ENCODE results near the gene UBA7. TPM values are rescaled to one million over a fixed set of nuclear protein-coding genes. Genes with fewer than 3 reads are reported as not detected.
"Not testable (repeated sequence)": the region's sequence is repeated elsewhere in the genome, so short reads cannot be mapped to it uniquely, and the experiment has no call there.

UBA7 gene
- total RNA-seq, 1 experiment from 2014 or later, result 1.2 TPM

- TF ChIP-seq CDX4 (CRISPR knock-in tag; IDR thresholded peaks at IDR 0.05; ENCODE audit: borderline replicate concordance) (no peak), FOXP4 (CRISPR knock-in tag; IDR thresholded peaks at IDR 0.05) (0 out of 2 replicates have a peak, but pooled peaks have one; percentile 27), SMAD4 (CRISPR knock-in tag; IDR thresholded peaks at IDR 0.05) (no peak), ZNF281 (CRISPR knock-in tag; IDR thresholded peaks at IDR 0.05) (no peak), SMAD3 (CRISPR knock-in tag; IDR thresholded peaks at IDR 0.05; ENCODE audit: borderline replicate concordance) (no peak), IRF1 (CRISPR knock-in tag; IDR thresholded peaks at IDR 0.05) (no peak), SP1 (CRISPR knock-in tag; conservative IDR thresholded peaks at IDR 0.05) (no peak)
- Mint-ChIP-seq H3K36me3 (peaks cover 12% of the 10 kb centered on the region), H3K27ac (peak overlapping the region; percentile 93), H3K4me3 (peak overlapping the region; percentile 90), H3K9me3 (no peaks in the 10 kb centered on the region), H3K27me3 (ENCODE audit: low read depth) (peaks cover 11% of the 10 kb centered on the region), H3K4me1 (peaks cover 20% of the 10 kb centered on the region)
- POLR2A ChIA-PET, result interaction anchor here (0.6 to 1.7 kb wide), 7 partner anchors 8 to 154 kb away, joined by 3 to 8 read pairs (median 4); partner anchors contain the start of genes INKA1 and RBM6
- peak; percentile 41 for DNase-seq (ENCODE audit: low spot score)
- CTCF ChIA-PET, result interaction anchor here (0.6 to 3.5 kb wide), 7 partner anchors 16 to 441 kb away, joined by 3 to 36 read pairs (median 4); partner anchors contain the start of genes AMIGO3, CDHR4 and INKA1
- peak; percentile 13 for ATAC-seq
Observed at GRCh38 chr3:49785565-49786356, 28.0 kb downstream of the UBA7 start.

GRCh38 chr3:49782277-49782676, 31.5 kb downstream of the UBA7 start:
- H3K27ac Mint-ChIP-seq; H3K27me3 Mint-ChIP-seq (ENCODE audit: low read depth); H3K4me3 Mint-ChIP-seq; ATAC-seq; DNase-seq (ENCODE audit: low spot score); H3K9me3 Mint-ChIP-seq; POLR2A ChIA-PET: not testable (repeated sequence)
- H3K36me3 Mint-ChIP-seq, result peaks cover 19% of the 10 kb centered on the region
- H3K4me1 Mint-ChIP-seq, result peaks cover 16% of the 10 kb centered on the region
- CTCF ChIA-PET, result interaction anchor here (1.3 to 1.4 kb wide), 2 partner anchors 21 to 81 kb away, joined by 4 to 5 read pairs; partner anchors contain the start of gene INKA1

- Mint-ChIP-seq H3K4me3 (no peak overlapping the region), H3K27ac (no peak overlapping the region), H3K36me3 (peaks cover 19% of the 10 kb centered on the region), H3K27me3 (ENCODE audit: low read depth) (no peaks in the 10 kb centered on the region), H3K9me3 (no peaks in the 10 kb centered on the region), H3K4me1 (peaks cover 10% of the 10 kb centered on the region)
- ChIA-PET POLR2A (no interaction called here), CTCF (interaction anchor here (1.3 to 1.4 kb wide), 2 partner anchors 22 to 80 kb away, joined by 4 to 5 read pairs; partner anchors contain the start of gene INKA1)
- DNase-seq (ENCODE audit: low spot score), result no peak
- ATAC-seq, result no peak
- TF ChIP-seq USF2 (CRISPR knock-in tag; IDR thresholded peaks at IDR 0.05), result no peak
- no peak for TF ChIP-seq SMAD3 (CRISPR knock-in tag; IDR thresholded peaks at IDR 0.05; ENCODE audit: borderline replicate concordance)
- TF ChIP-seq GABPB1 (CRISPR knock-in tag; IDR thresholded peaks at IDR 0.05), result no peak
- no peak for TF ChIP-seq CREB1 (CRISPR knock-in tag; IDR thresholded peaks at IDR 0.05)
- TF ChIP-seq SOX15 (CRISPR knock-in tag; IDR thresholded peaks at IDR 0.05), result no peak
- TF ChIP-seq ZNF281 (CRISPR knock-in tag; IDR thresholded peaks at IDR 0.05), result no peak
- no peak for TF ChIP-seq SMAD4 (CRISPR knock-in tag; IDR thresholded peaks at IDR 0.05)
- no peak for TF ChIP-seq MLX (CRISPR knock-in tag; IDR thresholded peaks at IDR 0.05)
- TF ChIP-seq GTF2I (CRISPR knock-in tag; conservative IDR thresholded peaks at IDR 0.05), result no peak
- TF ChIP-seq USF1 (CRISPR knock-in tag; IDR thresholded peaks at IDR 0.05), result no peak
- no peak for TF ChIP-seq NR1H2 (CRISPR knock-in tag; IDR thresholded peaks at IDR 0.05)
Observed at GRCh38 chr3:49781415-49782199, 32.1 kb downstream of the UBA7 start.
